Ovary (tissue), 9 donors: ENCODE results near the gene LCA5L. TPM values are rescaled to one million over a fixed set of nuclear protein-coding genes. Genes with fewer than 3 reads are reported as not detected.
"Not testable (repeated sequence)": the region's sequence is repeated elsewhere in the genome, so short reads cannot be mapped to it uniquely, and the experiment has no call there.

Experiments
- DNase-seq, 5 donors: peaks; one replicate each; pipeline ENCODE4 v3.0.0-alpha.2; 2019 to 2020
- H3K27ac ChIP-seq, 2 donors: fragments of 200-600 bp; one replicate each; pipeline versions ENCODE4 v1.5.1 to v1.8.0; 2019 to 2022
- H3K27me3 ChIP-seq: fragments of 200-600 bp; one replicate; pipeline ENCODE4 v1.8.0; 2022
- H3K36me3 ChIP-seq: fragments of 200-600 bp; sonication (generic); one replicate; pipeline ENCODE4 v1.5.1; 2019
- H3K4me1 ChIP-seq: one replicate; pipeline ENCODE4 v1.8.1; 2013; ENCODE audit warnings: mild to moderate bottlenecking, moderate library complexity; ENCODE audit not compliant: insufficient read depth
- H3K4me3 ChIP-seq: fragments of 200-600 bp; sonication (generic); one replicate; pipeline ENCODE4 v1.5.1; 2017
- H3K9me3 ChIP-seq, 2 donors: fragments of 200-600 bp in 1 of 2; sonication (generic) in 1 of 2; one replicate each; pipeline versions ENCODE4 v1.5.1 to v1.8.1; 2013 to 2019; ENCODE audit warnings: mild to moderate bottlenecking in 1 of 2, moderate library complexity in 1 of 2
- CTCF ChIP-seq, 3 donors: fragments of 450-650 bp in 2 of 3; fragments of 200-600 bp in 1 of 3; IDR thresholded peaks; one replicate each; pipeline versions ENCODE4 v1.5.1 to v1.8.0; 2016 to 2022; ENCODE audit warnings: antibody characterized with exemption in 3 of 3, mild to moderate bottlenecking in 1 of 3
- EP300 ChIP-seq: sonication (generic); formaldehyde crosslinking; IDR thresholded peaks from one replicate; pipeline ENCODE4 v1.6.1; 2017; ENCODE audit warnings: antibody characterized with exemption
- POLR2A ChIP-seq: fragments of 450-650 bp; IDR thresholded peaks from one replicate; pipeline ENCODE4 v1.6.1; 2017; ENCODE audit warnings: antibody characterized with exemption, mild to moderate bottlenecking, moderate library complexity
- WGBS, 3 donors: extraction: QIAGEN DNeasy Blood & Tissue Kit in 1 of 3; methylation state at CpG; one replicate each; pipeline versions ENCODE4 v1.1.5 to v1.1.7; 2013 to 2017; 5-methylcytosine and 5-hydroxymethylcytosine counted together
- intact Hi-C, 4 donors: fragments of 100-400 bp; cut with DNase I; formaldehyde crosslinking; loops; one replicate each; pipeline versions ENCODE4 v1.11.0 to v1.15.1; 2022 to 2023
- polyA plus RNA-seq, 2 donors: library from polyadenylated mRNA; stranded (reverse); fragments of 200-250 nt in 1 of 2; fragments of 350-450 nt in 1 of 2; fragmentation: Illumina TruSeq in 1 of 2; extraction: RNeasy Lipid Tissue Mini Kit (QIAGEN cat#74804) in 1 of 2; gene quantifications; one replicate each; pipeline ENCODE4 v1.2.3, GENCODE V29; 2013 to 2014
- total RNA-seq, 7 donors: library from RNA; depleted of rRNA in 2 of 7; stranded (reverse); fragments of >200 nt in 2 of 7; fragmentation: NEBNext Ultra II Directional in 3 of 7; extraction: Animal tissue kit (Norgen Biotek cat#: 25700) in 3 of 7; gene quantifications; one replicate each; pipeline versions ENCODE4 v1.1.0 to v1.2.4, GENCODE V29; 2016 to 2023
- donor health status: DM: no; HTN: no; CAD: no; lungs with moderate emphysema.
- donor health status: DM: no; HTN: no; CAD: no.
- donor health status: Bipolar disorder and iron deficiency.
- donor health status: DM: yes; HTN: yes; CAD: no.
- donor health status: DM: no; HTN: no; CAD: no.
- donor health status: DM: yes; HTN: yes; CAD: no.

The LCA5L gene
- total and polyA plus RNA-seq, 9 donors, result 0.76 to 11.8 (median 1.2) TPM

GRCh38 chr21:39422527-39423241, 22.9 kb downstream of the LCA5L start:
- H3K9me3 ChIP-seq, result no peaks in the 10 kb centered on the region
- 31 to 53% (median 44%) methylated on average over 5 of the region's 5 CpGs for WGBS, 3 donors

GRCh38 chr21:39419204-39419603, 26.4 kb downstream of the LCA5L start:
- intact Hi-C loops, H3K9me3 ChIP-seq, H3K4me3 ChIP-seq, H3K27me3 ChIP-seq, DNase-seq, H3K27ac ChIP-seq, H3K36me3 ChIP-seq, H3K4me1 ChIP-seq: not testable (repeated sequence)
- 93 to 97% (median 96%) methylated on average over 5 of the region's 5 CpGs for WGBS, 3 donors

More at GRCh38 chr21:39422527-39423241, 22.9 kb downstream of the LCA5L start:
- Histone ChIP-seq H3K36me3 (no peaks in the 10 kb centered on the region), H3K27ac (no peak overlapping the region), H3K27me3 (no peaks in the 10 kb centered on the region), H3K4me3 (no peak overlapping the region), H3K4me1 (no peaks in the 10 kb centered on the region)
- intact Hi-C loops, result no loop called here
- DNase-seq, result no peak
- TF ChIP-seq EP300, result no peak
- no peak for TF ChIP-seq POLR2A
- TF ChIP-seq CTCF (IDR thresholded peaks at IDR 0.05), result no peak

- no peak overlapping the region for H3K27ac ChIP-seq
- no peak for TF ChIP-seq CTCF (IDR thresholded peaks at IDR 0.05)
- TF ChIP-seq EP300, result no peak
- WGBS, 3 donors, result 96 to 100% (median 97%) methylated on average over 2 of the region's 2 CpGs
- no peaks in the 10 kb centered on the region for H3K27me3 ChIP-seq
- no peaks in the 10 kb centered on the region for H3K9me3 ChIP-seq
- intact Hi-C loops, result no loop called here
- no peak for DNase-seq
- no peak overlapping the region for H3K4me3 ChIP-seq
- no peaks in the 10 kb centered on the region for H3K36me3 ChIP-seq
- no peaks in the 10 kb centered on the region for H3K4me1 ChIP-seq
Measured at GRCh38 chr21:39406065-39406464, 39.5 kb downstream of the LCA5L start.

- intact Hi-C loops, result no loop called here
- Histone ChIP-seq H3K9me3 (no peaks in the 10 kb centered on the region), H3K27me3 (no peaks in the 10 kb centered on the region), H3K27ac (no peak overlapping the region), H3K4me1 (no peaks in the 10 kb centered on the region), H3K36me3 (no peaks in the 10 kb centered on the region), H3K4me3 (no peak overlapping the region)
- no peak for DNase-seq
- no peak for TF ChIP-seq CTCF (IDR thresholded peaks at IDR 0.05)
- TF ChIP-seq EP300, result no peak
- TF ChIP-seq POLR2A, result no peak
- WGBS, 3 donors, result 73 to 83% (median 81%) methylated on average over 8 of the region's 8 CpGs
Measured at GRCh38 chr21:39400173-39400572, 45.4 kb downstream of the LCA5L start.

GRCh38 chr21:39397646-39398385, 47.8 kb downstream of the LCA5L start:
- Histone ChIP-seq H3K27ac (no peak overlapping the region), H3K27me3 (no peaks in the 10 kb centered on the region), H3K36me3 (no peaks in the 10 kb centered on the region), H3K9me3 (no peaks in the 10 kb centered on the region), H3K4me1 (no peaks in the 10 kb centered on the region), H3K4me3 (no peak overlapping the region)
- TF ChIP-seq CTCF (IDR thresholded peaks at IDR 0.05), result no peak
- no peak for TF ChIP-seq EP300
- TF ChIP-seq POLR2A, result no peak
- DNase-seq, result no peak
- 92 to 94% (median 92%) methylated on average over 11 of the region's 11 CpGs for WGBS, 3 donors
- intact Hi-C loops, result loop anchor here in 1 of 4 donors (10.0 kb wide), 1 partner anchor 83 kb away; the partner anchor contains the start of gene BRWD1
